ENCODE measurements around the gene RIPK3. TPM values are rescaled to one million over a fixed set of nuclear protein-coding genes. Genes with fewer than 3 reads are reported as not detected.

RIPK3 gene
- total RNA-seq, 2 experiments from 2014 or later, result 37.5 to 41.4 TPM

- Mint-ChIP-seq H3K4me3 (no peak overlapping the region), H3K27me3 (peaks cover 14% of the 10 kb centered on the region), H3K27ac (no peak overlapping the region), H3K4me1 (peaks cover 11% of the 10 kb centered on the region), H3K9me3 (no peaks in the 10 kb centered on the region), H3K36me3 (ENCODE audit: low read depth) (no peaks in the 10 kb centered on the region)
- DNase-seq, result no peak
- ChIA-PET CTCF (interaction anchor here (0.7 to 13.5 kb wide), 5 partner anchors 10 to 108 kb away, joined by 3 to 136 read pairs (median 4); partner anchors contain the start of genes CIDEB, LTB4R, LTB4R2 and TINF2), POLR2A (no interaction called here)
Measured at GRCh38 chr14:24323341-24323740, 16.4 kb downstream of the RIPK3 start.

- POLR2A ChIA-PET, result no interaction called here
- Mint-ChIP-seq H3K36me3 (ENCODE audit: low read depth) (peaks cover 1% of the 10 kb centered on the region), H3K27ac (no peak overlapping the region), H3K4me1 (peaks cover 9% of the 10 kb centered on the region), H3K27me3 (peaks cover 14% of the 10 kb centered on the region), H3K4me3 (no peak overlapping the region), H3K9me3 (no peaks in the 10 kb centered on the region)
- DNase-seq, result no peak
- CTCF ChIA-PET, result interaction anchor here (0.9 to 13.5 kb wide), 6 partner anchors 10 to 109 kb away, joined by 3 to 136 read pairs (median 4); partner anchors contain the start of genes CIDEB, LTB4R and LTB4R2
Measured at GRCh38 chr14:24322672-24323071, 17.1 kb downstream of the RIPK3 start.

DNA sequence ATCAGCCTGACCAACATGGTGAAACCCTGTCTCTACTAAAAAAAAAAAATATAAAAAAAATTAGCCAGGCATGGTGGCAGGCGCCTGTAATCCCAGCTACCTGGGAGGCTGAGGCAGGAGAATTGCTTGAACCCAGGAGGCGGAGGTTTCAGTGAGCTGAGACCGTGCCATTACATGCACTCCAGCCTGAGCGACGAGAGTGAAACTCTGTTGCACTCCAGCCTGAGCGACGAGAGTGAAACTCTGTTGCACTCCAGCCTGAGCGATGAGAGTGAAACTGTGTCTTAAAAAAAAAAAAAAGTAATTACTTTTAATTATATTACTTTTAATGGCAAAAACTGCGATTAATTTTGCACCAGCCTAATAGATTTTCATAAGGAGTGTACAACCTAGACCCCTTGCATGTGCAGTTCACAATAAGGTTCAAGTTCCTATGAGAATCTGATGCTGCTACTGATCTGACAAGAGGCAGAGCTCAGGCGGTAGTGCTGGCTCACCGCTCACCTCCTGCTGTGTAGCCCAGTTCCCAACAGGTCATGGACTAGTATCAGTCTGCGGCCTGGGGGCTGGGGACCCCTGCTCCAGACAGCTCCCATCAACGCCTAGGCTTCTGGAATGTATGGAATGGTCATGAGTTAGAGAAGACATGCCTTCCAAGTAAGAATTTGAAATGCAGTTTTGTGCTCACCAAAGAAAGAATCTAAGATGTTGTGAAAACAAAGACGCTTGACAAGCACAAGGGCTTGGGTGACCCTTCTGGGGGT, 18.4 kb downstream of the RIPK3 start:
- H3K4me1 Mint-ChIP-seq, result peaks cover 10% of the 10 kb centered on the region
- POLR2A ChIA-PET, result no interaction called here
- H3K9me3 Mint-ChIP-seq, result no peaks in the 10 kb centered on the region
- peaks cover 14% of the 10 kb centered on the region for H3K27me3 Mint-ChIP-seq
- CTCF ChIA-PET, result interaction anchor here (0.6 to 13.5 kb wide), 6 partner anchors 8 to 110 kb away, joined by 3 to 136 read pairs (median 4); partner anchors contain the start of genes CIDEB, LTB4R and LTB4R2
- H3K27ac Mint-ChIP-seq, result no peak overlapping the region
- DNase-seq, result no peak
- peaks cover 1% of the 10 kb centered on the region for H3K36me3 Mint-ChIP-seq (ENCODE audit: low read depth)
- no peak overlapping the region for H3K4me3 Mint-ChIP-seq

DNA sequence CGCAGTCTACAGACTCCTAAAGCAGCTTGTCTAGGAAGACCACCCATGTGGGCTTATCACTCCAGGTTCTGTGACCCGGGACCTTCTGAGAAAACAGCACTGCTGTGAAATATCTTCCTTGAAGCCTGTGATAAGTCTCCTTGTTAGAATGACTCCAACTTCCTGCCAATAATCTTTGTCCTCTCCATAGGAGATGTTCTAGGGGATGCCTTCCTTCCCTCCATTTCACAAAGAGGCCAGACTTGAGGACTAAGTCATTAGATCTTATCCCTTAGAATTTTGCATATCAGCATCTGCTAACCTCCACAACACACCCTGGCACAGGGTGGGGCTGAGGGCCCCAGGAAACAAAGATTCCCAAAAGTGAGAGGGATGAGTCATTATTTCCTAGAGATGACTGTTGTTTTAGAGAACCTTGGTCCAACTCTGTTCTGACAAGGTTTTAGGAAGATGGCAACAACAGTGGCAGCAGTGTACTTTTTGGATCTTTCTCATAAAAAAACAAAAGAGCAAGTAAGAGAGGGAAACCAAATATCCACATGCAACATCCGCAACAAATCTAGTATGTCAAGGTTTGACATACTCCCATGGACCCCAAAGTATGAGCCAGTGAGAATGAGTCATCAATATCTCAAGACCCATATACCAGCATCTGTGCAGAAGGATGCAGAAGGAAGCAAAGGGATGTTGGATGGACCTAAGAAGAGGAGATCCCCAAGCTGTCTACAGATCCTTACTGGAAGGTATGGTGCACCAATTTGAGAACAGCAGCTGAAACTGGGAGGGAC, 22.5 kb downstream of the RIPK3 start:
- Mint-ChIP-seq H3K9me3 (no peaks in the 10 kb centered on the region), H3K4me3 (no peak overlapping the region), H3K4me1 (peaks cover 43% of the 10 kb centered on the region), H3K36me3 (ENCODE audit: low read depth) (peaks cover 23% of the 10 kb centered on the region), H3K27me3 (peaks cover 8% of the 10 kb centered on the region), H3K27ac (no peak overlapping the region)
- POLR2A ChIA-PET, result no interaction called here
- DNase-seq, result no peak
- CTCF ChIA-PET, result interaction anchor here (0.6 to 3.5 kb wide), 14 partner anchors 8 to 117 kb away, joined by 3 to 16 read pairs (median 4); partner anchors contain the start of genes CIDEB, LTB4R2, MDP1 and RIPK3

- CTCF ChIA-PET, result interaction anchor here (0.6 to 1.3 kb wide), 4 partner anchors 9 to 118 kb away, joined by 3 to 9 read pairs (median 4); partner anchors contain the start of gene CIDEB
- Mint-ChIP-seq H3K27me3 (peaks cover 8% of the 10 kb centered on the region), H3K36me3 (ENCODE audit: low read depth) (peaks cover 27% of the 10 kb centered on the region), H3K9me3 (no peaks in the 10 kb centered on the region), H3K4me1 (peaks cover 51% of the 10 kb centered on the region), H3K27ac (no peak overlapping the region), H3K4me3 (no peak overlapping the region)
- POLR2A ChIA-PET, result no interaction called here
- no peak for DNase-seq
Measured at GRCh38 chr14:24316597-24316950, 23.2 kb downstream of the RIPK3 start.

DNA sequence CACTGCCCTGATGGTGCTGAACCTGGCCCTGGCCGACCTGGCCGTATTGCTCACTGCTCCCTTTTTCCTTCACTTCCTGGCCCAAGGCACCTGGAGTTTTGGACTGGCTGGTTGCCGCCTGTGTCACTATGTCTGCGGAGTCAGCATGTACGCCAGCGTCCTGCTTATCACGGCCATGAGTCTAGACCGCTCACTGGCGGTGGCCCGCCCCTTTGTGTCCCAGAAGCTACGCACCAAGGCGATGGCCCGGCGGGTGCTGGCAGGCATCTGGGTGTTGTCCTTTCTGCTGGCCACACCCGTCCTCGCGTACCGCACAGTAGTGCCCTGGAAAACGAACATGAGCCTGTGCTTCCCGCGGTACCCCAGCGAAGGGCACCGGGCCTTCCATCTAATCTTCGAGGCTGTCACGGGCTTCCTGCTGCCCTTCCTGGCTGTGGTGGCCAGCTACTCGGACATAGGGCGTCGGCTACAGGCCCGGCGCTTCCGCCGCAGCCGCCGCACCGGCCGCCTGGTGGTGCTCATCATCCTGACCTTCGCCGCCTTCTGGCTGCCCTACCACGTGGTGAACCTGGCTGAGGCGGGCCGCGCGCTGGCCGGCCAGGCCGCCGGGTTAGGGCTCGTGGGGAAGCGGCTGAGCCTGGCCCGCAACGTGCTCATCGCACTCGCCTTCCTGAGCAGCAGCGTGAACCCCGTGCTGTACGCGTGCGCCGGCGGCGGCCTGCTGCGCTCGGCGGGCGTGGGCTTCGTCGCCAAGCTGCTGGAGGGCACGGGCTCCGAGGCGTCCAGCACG, 23.8 kb downstream of the RIPK3 start:
- no peak overlapping the region for H3K4me3 Mint-ChIP-seq
- ChIA-PET POLR2A (no interaction called here), CTCF (interaction anchor here (0.7 to 1.3 kb wide), 4 partner anchors 8 to 26 kb away, joined by 3 to 9 read pairs (median 4); partner anchors contain the start of gene CIDEB)
- H3K9me3 Mint-ChIP-seq, result no peaks in the 10 kb centered on the region
- H3K27me3 Mint-ChIP-seq, result peaks cover 8% of the 10 kb centered on the region
- H3K4me1 Mint-ChIP-seq, result peaks cover 55% of the 10 kb centered on the region
- no peak for DNase-seq
- peaks cover 27% of the 10 kb centered on the region for H3K36me3 Mint-ChIP-seq (ENCODE audit: low read depth)
- H3K27ac Mint-ChIP-seq, result no peak overlapping the region

DNA sequence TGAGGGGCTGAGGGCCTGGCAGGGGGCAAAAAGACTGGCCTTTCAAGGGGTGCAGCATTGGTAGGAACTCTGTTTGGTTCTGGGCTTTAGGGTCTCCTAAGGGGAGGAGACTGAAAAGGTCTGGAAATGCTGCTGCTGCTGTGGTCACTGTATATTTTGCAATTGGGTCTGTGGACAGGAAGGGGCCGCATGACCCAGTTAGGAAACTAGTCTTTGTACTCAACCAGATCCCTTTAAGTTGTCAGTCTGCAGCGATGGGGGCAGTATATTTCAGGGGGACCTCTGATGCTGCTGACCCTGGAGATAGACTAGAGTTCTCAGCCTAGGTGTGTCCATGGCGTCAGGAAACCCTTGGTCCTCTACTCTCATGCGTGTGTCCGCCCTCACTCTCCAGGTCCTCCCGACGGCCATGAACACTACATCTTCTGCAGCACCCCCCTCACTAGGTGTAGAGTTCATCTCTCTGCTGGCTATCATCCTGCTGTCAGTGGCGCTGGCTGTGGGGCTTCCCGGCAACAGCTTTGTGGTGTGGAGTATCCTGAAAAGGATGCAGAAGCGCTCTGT, 24.5 kb downstream of the RIPK3 start:
- Mint-ChIP-seq H3K9me3 (no peaks in the 10 kb centered on the region), H3K27me3 (peaks cover 7% of the 10 kb centered on the region), H3K4me1 (peaks cover 58% of the 10 kb centered on the region), H3K4me3 (no peak overlapping the region), H3K36me3 (ENCODE audit: low read depth) (peaks cover 28% of the 10 kb centered on the region), H3K27ac (peak overlapping the region; percentile 66)
- DNase-seq, result no peak
- ChIA-PET POLR2A (no interaction called here), CTCF (interaction anchor here (0.7 to 1.1 kb wide), 2 partner anchors 22 to 25 kb away, joined by 3 read pairs; no protein-coding TSS in a partner anchor)

- ChIA-PET CTCF (interaction anchor here (1.1 to 9.6 kb wide), 5 partner anchors 13 to 117 kb away, joined by 3 to 136 read pairs (median 6); partner anchors contain the start of genes DHRS1, NOP9 and RIPK3), POLR2A (no interaction called here)
- Mint-ChIP-seq H3K4me1 (peaks cover 65% of the 10 kb centered on the region), H3K36me3 (ENCODE audit: low read depth) (peaks cover 31% of the 10 kb centered on the region), H3K9me3 (no peaks in the 10 kb centered on the region), H3K27ac (peak overlapping the region; percentile 87), H3K27me3 (peaks cover 2% of the 10 kb centered on the region), H3K4me3 (peak overlapping the region; percentile 77)
- DNase-seq, result no peak
Measured at GRCh38 chr14:24314377-24315193, 25.2 kb downstream of the RIPK3 start.

DNA sequence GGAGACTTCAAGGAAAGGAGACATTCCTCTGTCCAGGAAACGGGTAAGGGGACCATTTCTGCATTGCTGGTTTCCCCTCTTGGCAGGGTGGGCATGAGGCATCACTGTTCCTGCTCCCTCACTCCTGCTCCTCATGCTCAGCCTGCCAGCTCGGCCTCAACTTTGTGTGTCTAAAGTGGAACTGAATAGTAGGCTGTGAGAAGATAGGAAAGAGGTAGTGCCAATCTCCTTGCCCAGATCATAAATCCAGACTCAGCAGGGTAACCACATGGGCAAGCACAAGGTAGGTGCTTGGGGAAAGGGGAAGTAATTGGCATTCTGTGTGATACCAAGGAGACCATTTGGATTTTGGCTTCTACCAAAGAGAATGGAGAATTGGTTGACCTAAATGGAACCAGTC, 25.9 kb downstream of the RIPK3 start:
- CTCF ChIA-PET, result interaction anchor here (1.7 to 9.6 kb wide), 5 partner anchors 14 to 117 kb away, joined by 4 to 136 read pairs (median 93); partner anchors contain the start of genes DHRS1, NOP9, RIPK3 and TINF2
- Mint-ChIP-seq H3K4me3 (peak overlapping the region; percentile 77), H3K27ac (peak overlapping the region; percentile 87), H3K9me3 (no peaks in the 10 kb centered on the region), H3K4me1 (peaks cover 72% of the 10 kb centered on the region), H3K36me3 (ENCODE audit: low read depth) (peaks cover 34% of the 10 kb centered on the region), H3K27me3 (no peaks in the 10 kb centered on the region)
- no peak for DNase-seq
- POLR2A ChIA-PET, result interaction anchor here (0.7 kb wide), 1 partner anchor 117 kb away, joined by 3 read pairs; no protein-coding TSS in a partner anchor

- CTCF ChIA-PET, result interaction anchor here (1.7 to 9.6 kb wide), 7 partner anchors 13 to 119 kb away, joined by 4 to 136 read pairs (median 41); partner anchors contain the start of genes DHRS1, NOP9, RIPK3 and TINF2
- Mint-ChIP-seq H3K9me3 (no peaks in the 10 kb centered on the region), H3K4me1 (peaks cover 82% of the 10 kb centered on the region), H3K36me3 (ENCODE audit: low read depth) (peaks cover 42% of the 10 kb centered on the region), H3K4me3 (peak overlapping the region; percentile 77), H3K27me3 (no peaks in the 10 kb centered on the region), H3K27ac (peak overlapping the region; percentile 87)
- peak; percentile 63 for DNase-seq
- POLR2A ChIA-PET, result interaction anchor here (0.7 to 1.4 kb wide), 2 partner anchors 71 to 118 kb away, joined by 3 read pairs; partner anchors contain the start of gene TINF2
Measured at GRCh38 chr14:24312736-24313507, 26.9 kb downstream of the RIPK3 start.

Measured in activated CD4-positive, alpha-beta T cell treated with anti-CD3 and anti-CD28 coated beads, Interleukin-2, amount 10 ng/mL, durations not matched to agents 7 days and 5 days (primary cell).